A549 (cell line): Measurements from ENCODE around the gene HMBS. TPM values are rescaled to one million over a fixed set of nuclear protein-coding genes. Genes with fewer than 3 reads are reported as not detected.

Experiments used
- ATAC-seq, 2 experiments: fragments of 200-7000 bp in 1 of 2; fragments of >200 bp in 1 of 2; cut with Nextera tagmentation in 1 of 2; cut with Tn5 transposase in 1 of 2; 3 replicates each; pipeline versions ENCODE4 v1.8.0 to v1.9.1; 2018 to 2020; ENCODE audit warnings: mild to moderate bottlenecking in 1 of 2, moderate library complexity in 1 of 2
- CTCF ChIA-PET: fragments of 300-600 bp; sonication (Branson Sonifier 250); formaldehyde crosslinking; extraction: SDS; loops from one replicate; lab custom pipeline; 2021; ENCODE audit warnings: antibody characterized with exemption, inconsistent platforms; lab: Yijun Ruan, JAX
- POLR2A ChIA-PET: fragments of 350-600 bp; formaldehyde crosslinking; extraction: SDS; loops from one replicate; lab custom pipeline; 2021; ENCODE audit warnings: antibody characterized with exemption, inconsistent platforms; lab: Yijun Ruan, JAX
- DNase-seq, 2 experiments: peaks; one replicate each; pipeline versions ENCODE4 v3.0.0 to v3.0.0-alpha.2; 2011 to 2016; ENCODE audit warnings: low read depth in 1 of 2, low spot score in 1 of 2
- FAIRE-seq: peaks from 2 replicates; lab custom pipeline; 2011; peaks lifted over from hg19 to GRCh38; lab: Jason Lieb, UNC
- H3K27ac ChIP-seq, 2 experiments: fragments of >200 bp; sonication (Bioruptor Twin); formaldehyde crosslinking; 3 replicates each; pipeline ENCODE4 v1.5.1; 2016 to 2017
- H3K4me1 ChIP-seq: fragments of >200 bp; sonication (Bioruptor Twin); formaldehyde crosslinking; 3 replicates; pipeline ENCODE4 v1.6.1; 2016
- H3K4me2 ChIP-seq: fragments of >200 bp; sonication (Bioruptor Twin); formaldehyde crosslinking; 3 replicates; pipeline ENCODE4 v1.6.1; 2016
- H3K4me3 ChIP-seq: fragments of >200 bp; sonication (Bioruptor Twin); formaldehyde crosslinking; 3 replicates; pipeline ENCODE4 v1.5.1; 2016
- H3K9me3 ChIP-seq: fragments of >200 bp; sonication (Bioruptor Twin); formaldehyde crosslinking; 3 replicates; pipeline ENCODE4 v1.6.1; 2016
- CBX2 ChIP-seq: fragments of 200-600 bp; sonication (generic); IDR thresholded peaks from 2 replicates; pipeline ENCODE4 v1.6.1; 2016; ENCODE audit warnings: low read depth, mild to moderate bottlenecking, borderline replicate concordance
- CBX8 ChIP-seq: fragments of 200-600 bp; sonication (generic); IDR thresholded peaks from 2 replicates; pipeline ENCODE4 v1.6.1; 2016
- CHD2 ChIP-seq: fragments of 150-350 bp; IDR thresholded peaks from 2 replicates; pipeline ENCODE4 v1.6.1; 2014; ENCODE audit warnings: low read length; ENCODE audit not compliant: partially characterized antibody
- CHD4 ChIP-seq: fragments of 200-600 bp; sonication (generic); IDR thresholded peaks from 2 replicates; pipeline ENCODE4 v1.6.1; 2016; ENCODE audit warnings: antibody characterized with exemption, mild to moderate bottlenecking, borderline replicate concordance
- EHF ChIP-seq: fragments of 250-450 bp; sonication (Bioruptor Pico); IDR thresholded peaks from 2 replicates; pipeline ENCODE4 v1.5.0; 2020; ENCODE audit warnings: mild to moderate bottlenecking
- FOSB ChIP-seq: fragments of 250-450 bp; sonication (Bioruptor Pico); IDR thresholded peaks from 2 replicates; pipeline ENCODE4 v1.5.0; 2020; ENCODE audit warnings: mild to moderate bottlenecking, moderate library complexity
- JUN ChIP-seq, 2 experiments: fragments of >200 bp; sonication (Bioruptor Twin); formaldehyde crosslinking; IDR thresholded peaks; 2 replicates in 1 of 2; 3 replicates in 1 of 2; pipeline ENCODE4 v1.6.1; 2016 to 2017
- KDM5A ChIP-seq: fragments of 200-600 bp; sonication (generic); IDR thresholded peaks from 2 replicates; pipeline ENCODE4 v1.6.1; 2016; ENCODE audit warnings: antibody characterized with exemption, mild to moderate bottlenecking
- NFE2L2 ChIP-seq: fragments of 150-350 bp; conservative IDR thresholded peaks from 2 replicates; pipeline ENCODE4 v1.6.1; 2014; ENCODE audit warnings: low read length
- NPAS2 ChIP-seq: fragments of 250-450 bp; sonication (Bioruptor Pico); IDR thresholded peaks from 2 replicates; pipeline ENCODE4 v1.8.0; 2022; ENCODE audit warnings: mild to moderate bottlenecking, moderate library complexity, borderline replicate concordance
- POLR2AphosphoS2 ChIP-seq: conservative IDR thresholded peaks from 2 replicates; pipeline ENCODE4 v1.6.1; 2012; ENCODE audit warnings: low read length, improper control_type of control experiment, inconsistent platforms
- RAD21 ChIP-seq, 2 experiments: fragments of >200 bp in 1 of 2; sonication (Bioruptor Twin) in 1 of 2; formaldehyde crosslinking in 1 of 2; IDR thresholded peaks in 1 of 2; conservative IDR thresholded peaks in 1 of 2; 2 replicates in 1 of 2; 3 replicates in 1 of 2; pipeline ENCODE4 v1.6.1; 2012 to 2018; ENCODE audit warnings: inconsistent platforms in 1 of 2
- RARB ChIP-seq: fragments of 250-450 bp; sonication (Bioruptor Pico); IDR thresholded peaks from 2 replicates; pipeline ENCODE4 v1.8.0; 2021; ENCODE audit warnings: mild to moderate bottlenecking, moderate library complexity
- RNF2 ChIP-seq: fragments of 200-600 bp; sonication (generic); IDR thresholded peaks from 2 replicates; pipeline ENCODE4 v1.6.1; 2016; ENCODE audit warnings: low read depth, mild to moderate bottlenecking, antibody characterized with exemption, moderate library complexity, borderline replicate concordance
- SREBF2 ChIP-seq: fragments of 450-650 bp; IDR thresholded peaks from 2 replicates; pipeline ENCODE4 v1.6.1; 2014; ENCODE audit warnings: mild to moderate bottlenecking, moderate library complexity
- ZC3H11A ChIP-seq: fragments of 450-650 bp; IDR thresholded peaks from 2 replicates; pipeline ENCODE4 v1.6.1; 2014; ENCODE audit warnings: antibody characterized with exemption, mild to moderate bottlenecking
- WGBS: methylation state at CpG from one replicate; pipeline ENCODE4 v1.1.6; 2017; ENCODE audit errors: missing lambda C conversion rate; 5-methylcytosine and 5-hydroxymethylcytosine counted together
- polyA plus RNA-seq, 4 experiments: library from polyadenylated mRNA; depleted of rRNA in 3 of 4; stranded (reverse); fragments of >200 nt; fragmentation: RNase III in 1 of 4; extraction: RNeasy Plus Mini Kit Qiagen cat#74134 plus additional on column Dnase treatment in 1 of 4; gene quantifications; 2 replicates in 3 of 4; 3 replicates in 1 of 4; pipeline ENCODE4 v1.2.3, GENCODE V29; 2011 to 2017
- TF ChIP-seq, protein P1 (sequence below): fragments of 450-650 bp; IDR thresholded peaks from 2 replicates; pipeline ENCODE4 v1.6.1; 2014; ENCODE audit warnings: antibody characterized with exemption
- TF ChIP-seq, protein P2 (sequence below): fragments of >200 bp; sonication (Bioruptor Twin); formaldehyde crosslinking; IDR thresholded peaks from 3 replicates; pipeline ENCODE4 v1.5.1; 2016
- TF ChIP-seq, protein P3 (sequence below): fragments of 200-600 bp; sonication (generic); IDR thresholded peaks from 2 replicates; pipeline ENCODE4 v1.6.1; 2016; ENCODE audit warnings: antibody characterized with exemption, mild to moderate bottlenecking, moderate library complexity
- TF ChIP-seq, protein P4 (sequence below): fragments of 150-350 bp; IDR thresholded peaks from 2 replicates; pipeline ENCODE4 v1.6.1; 2014; ENCODE audit warnings: low read depth, mild to moderate bottlenecking, low read length
- TF ChIP-seq, protein P5 (sequence below): fragments of >200 bp; sonication (Bioruptor Twin); formaldehyde crosslinking; IDR thresholded peaks from 2 replicates; pipeline ENCODE4 v1.6.1; 2016
- TF ChIP-seq, protein P6 (sequence below): IDR thresholded peaks from 2 replicates; pipeline ENCODE4 v1.6.1; 2012

HMBS gene
- polyA plus RNA-seq, 2 of the 4 experiments (the other 2 are of a cell fraction), result 48.8 to 62.2 TPM

DNA sequence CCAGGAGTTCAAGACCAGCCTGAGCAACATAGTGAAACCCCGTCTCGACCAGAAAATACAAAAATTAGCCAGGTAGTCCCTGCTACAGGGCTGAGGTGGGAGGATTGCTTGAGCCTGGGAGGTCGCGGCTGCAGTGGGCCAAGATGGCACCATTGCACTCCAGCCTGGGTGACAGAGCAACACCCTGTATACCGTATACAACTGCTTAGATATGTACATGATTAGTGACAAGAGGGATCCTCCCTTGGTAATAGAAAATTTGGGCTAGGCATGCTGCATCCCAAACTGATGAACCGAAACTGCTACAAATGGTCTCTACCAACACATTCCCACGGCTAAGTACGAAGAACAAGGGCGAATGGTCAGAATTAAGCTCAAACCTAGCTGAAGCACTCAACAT is 41.8 kb upstream of the HMBS start (continued):
- no peak for TF ChIP-seq CBX2
- no peak for TF ChIP-seq JUN (IDR thresholded peaks at IDR 0.05)
- TF ChIP-seq EHF (CRISPR knock-in tag), result no peak

DNA sequence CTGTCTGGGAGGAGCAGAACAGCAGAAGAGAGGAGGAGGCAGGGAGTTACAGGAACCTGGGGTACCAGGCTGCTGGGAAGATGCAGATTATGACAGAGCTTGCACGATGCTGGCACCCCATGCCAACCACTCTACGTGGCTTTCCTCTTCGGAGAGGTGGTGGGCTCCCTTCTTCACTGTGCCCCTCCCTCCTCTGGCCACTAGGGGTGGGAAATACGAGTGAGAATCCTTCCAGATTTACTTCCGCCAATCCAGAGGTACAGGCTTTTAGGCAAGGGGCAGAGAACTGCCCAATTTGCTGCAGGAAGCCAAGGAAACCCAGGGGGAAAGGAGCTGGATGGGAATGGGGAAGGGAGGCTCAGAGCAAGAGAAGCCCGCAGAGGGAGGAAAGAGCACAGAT is 40.0 kb upstream of the HMBS start:
- Histone ChIP-seq H3K4me1 (no peaks in the 10 kb centered on the region), H3K9me3 (no peaks in the 10 kb centered on the region), H3K4me3 (no peak overlapping the region), H3K27ac (no peak overlapping the region), H3K4me2 (no peak overlapping the region)
- ChIA-PET CTCF (interaction anchor here (1.0 to 1.2 kb wide), 2 partner anchors 12 to 17 kb away, joined by 3 read pairs; no protein-coding TSS in a partner anchor), POLR2A (interaction anchor here (0.6 kb wide), 1 partner anchor 37 kb away, joined by 3 read pairs; no protein-coding TSS in a partner anchor)
- DNase-seq (no peak), ATAC-seq (peak; percentile 44 to 54; a peak in 3 of 6 replicates), FAIRE-seq (no peak)
- TF ChIP-seq CHD2, result no peak
- TF ChIP-seq RAD21 (conservative IDR thresholded peaks at IDR 0.05 in 1 of 2, IDR thresholded peaks at IDR 0.05 in 1 of 2), result no peak
- TF ChIP-seq RARB (CRISPR knock-in tag), result no peak
- TF ChIP-seq RNF2, result no peak
- WGBS, result 84% methylated on average over 6 of the region's 6 CpGs

DNA sequence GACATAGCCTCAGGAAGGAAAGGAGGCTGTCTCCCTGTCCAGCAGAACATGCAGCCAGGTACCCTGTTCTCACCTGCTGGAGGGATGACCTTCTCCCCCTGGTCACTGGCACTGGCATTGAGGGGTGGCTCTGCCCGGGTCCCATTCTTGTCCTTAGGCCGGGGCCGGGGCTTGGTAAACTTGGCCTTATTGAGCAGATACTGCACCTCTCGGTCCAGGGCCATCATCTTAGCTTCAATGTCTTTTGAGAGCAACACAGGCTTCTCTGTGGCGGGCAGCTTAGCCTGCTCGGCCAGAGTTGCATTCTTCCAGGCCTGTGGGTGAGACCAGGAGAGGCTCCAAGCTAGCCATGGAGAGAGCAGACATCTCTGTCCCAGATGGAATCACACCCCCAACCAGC is 38.2 kb upstream of the HMBS start:
- no peaks in the 10 kb centered on the region for H3K9me3 ChIP-seq
- no peak overlapping the region for H3K27ac ChIP-seq
- DNase-seq (no peak), ATAC-seq (no peak), FAIRE-seq (no peak)
- no peak overlapping the region for H3K4me2 ChIP-seq
- WGBS, result 100% methylated on average over 4 of the region's 6 CpGs
- H3K4me1 ChIP-seq, result no peaks in the 10 kb centered on the region
- ChIA-PET POLR2A (interaction anchor here (0.6 kb wide), 1 partner anchor 41 kb away, joined by 3 read pairs; no protein-coding TSS in a partner anchor), CTCF (interaction anchor here (1.8 to 3.2 kb wide), 2 partner anchors 9 to 15 kb away, joined by 5 to 11 read pairs; partner anchors contain the start of gene SLC37A4)
- no peak overlapping the region for H3K4me3 ChIP-seq
- TF ChIP-seq RNF2 (no peak), FOSB (no peak), NPAS2 (CRISPR knock-in tag) (no peak), ZC3H11A (no peak), CHD4 (no peak), SREBF2 (no peak), JUN (IDR thresholded peaks at IDR 0.05) (no peak), POLR2AphosphoS2 (no peak), KDM5A (no peak), NFE2L2 (no peak), CBX8 (no peak)
- TF ChIP-seq, protein P1, sequence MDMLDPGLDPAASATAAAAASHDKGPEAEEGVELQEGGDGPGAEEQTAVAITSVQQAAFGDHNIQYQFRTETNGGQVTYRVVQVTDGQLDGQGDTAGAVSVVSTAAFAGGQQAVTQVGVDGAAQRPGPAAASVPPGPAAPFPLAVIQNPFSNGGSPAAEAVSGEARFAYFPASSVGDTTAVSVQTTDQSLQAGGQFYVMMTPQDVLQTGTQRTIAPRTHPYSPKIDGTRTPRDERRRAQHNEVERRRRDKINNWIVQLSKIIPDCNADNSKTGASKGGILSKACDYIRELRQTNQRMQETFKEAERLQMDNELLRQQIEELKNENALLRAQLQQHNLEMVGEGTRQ, result no peak
- TF ChIP-seq, protein P2, sequence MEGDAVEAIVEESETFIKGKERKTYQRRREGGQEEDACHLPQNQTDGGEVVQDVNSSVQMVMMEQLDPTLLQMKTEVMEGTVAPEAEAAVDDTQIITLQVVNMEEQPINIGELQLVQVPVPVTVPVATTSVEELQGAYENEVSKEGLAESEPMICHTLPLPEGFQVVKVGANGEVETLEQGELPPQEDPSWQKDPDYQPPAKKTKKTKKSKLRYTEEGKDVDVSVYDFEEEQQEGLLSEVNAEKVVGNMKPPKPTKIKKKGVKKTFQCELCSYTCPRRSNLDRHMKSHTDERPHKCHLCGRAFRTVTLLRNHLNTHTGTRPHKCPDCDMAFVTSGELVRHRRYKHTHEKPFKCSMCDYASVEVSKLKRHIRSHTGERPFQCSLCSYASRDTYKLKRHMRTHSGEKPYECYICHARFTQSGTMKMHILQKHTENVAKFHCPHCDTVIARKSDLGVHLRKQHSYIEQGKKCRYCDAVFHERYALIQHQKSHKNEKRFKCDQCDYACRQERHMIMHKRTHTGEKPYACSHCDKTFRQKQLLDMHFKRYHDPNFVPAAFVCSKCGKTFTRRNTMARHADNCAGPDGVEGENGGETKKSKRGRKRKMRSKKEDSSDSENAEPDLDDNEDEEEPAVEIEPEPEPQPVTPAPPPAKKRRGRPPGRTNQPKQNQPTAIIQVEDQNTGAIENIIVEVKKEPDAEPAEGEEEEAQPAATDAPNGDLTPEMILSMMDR, result no peak
- TF ChIP-seq, protein P3, sequence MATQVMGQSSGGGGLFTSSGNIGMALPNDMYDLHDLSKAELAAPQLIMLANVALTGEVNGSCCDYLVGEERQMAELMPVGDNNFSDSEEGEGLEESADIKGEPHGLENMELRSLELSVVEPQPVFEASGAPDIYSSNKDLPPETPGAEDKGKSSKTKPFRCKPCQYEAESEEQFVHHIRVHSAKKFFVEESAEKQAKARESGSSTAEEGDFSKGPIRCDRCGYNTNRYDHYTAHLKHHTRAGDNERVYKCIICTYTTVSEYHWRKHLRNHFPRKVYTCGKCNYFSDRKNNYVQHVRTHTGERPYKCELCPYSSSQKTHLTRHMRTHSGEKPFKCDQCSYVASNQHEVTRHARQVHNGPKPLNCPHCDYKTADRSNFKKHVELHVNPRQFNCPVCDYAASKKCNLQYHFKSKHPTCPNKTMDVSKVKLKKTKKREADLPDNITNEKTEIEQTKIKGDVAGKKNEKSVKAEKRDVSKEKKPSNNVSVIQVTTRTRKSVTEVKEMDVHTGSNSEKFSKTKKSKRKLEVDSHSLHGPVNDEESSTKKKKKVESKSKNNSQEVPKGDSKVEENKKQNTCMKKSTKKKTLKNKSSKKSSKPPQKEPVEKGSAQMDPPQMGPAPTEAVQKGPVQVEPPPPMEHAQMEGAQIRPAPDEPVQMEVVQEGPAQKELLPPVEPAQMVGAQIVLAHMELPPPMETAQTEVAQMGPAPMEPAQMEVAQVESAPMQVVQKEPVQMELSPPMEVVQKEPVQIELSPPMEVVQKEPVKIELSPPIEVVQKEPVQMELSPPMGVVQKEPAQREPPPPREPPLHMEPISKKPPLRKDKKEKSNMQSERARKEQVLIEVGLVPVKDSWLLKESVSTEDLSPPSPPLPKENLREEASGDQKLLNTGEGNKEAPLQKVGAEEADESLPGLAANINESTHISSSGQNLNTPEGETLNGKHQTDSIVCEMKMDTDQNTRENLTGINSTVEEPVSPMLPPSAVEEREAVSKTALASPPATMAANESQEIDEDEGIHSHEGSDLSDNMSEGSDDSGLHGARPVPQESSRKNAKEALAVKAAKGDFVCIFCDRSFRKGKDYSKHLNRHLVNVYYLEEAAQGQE, result no peak
- TF ChIP-seq, protein P4, sequence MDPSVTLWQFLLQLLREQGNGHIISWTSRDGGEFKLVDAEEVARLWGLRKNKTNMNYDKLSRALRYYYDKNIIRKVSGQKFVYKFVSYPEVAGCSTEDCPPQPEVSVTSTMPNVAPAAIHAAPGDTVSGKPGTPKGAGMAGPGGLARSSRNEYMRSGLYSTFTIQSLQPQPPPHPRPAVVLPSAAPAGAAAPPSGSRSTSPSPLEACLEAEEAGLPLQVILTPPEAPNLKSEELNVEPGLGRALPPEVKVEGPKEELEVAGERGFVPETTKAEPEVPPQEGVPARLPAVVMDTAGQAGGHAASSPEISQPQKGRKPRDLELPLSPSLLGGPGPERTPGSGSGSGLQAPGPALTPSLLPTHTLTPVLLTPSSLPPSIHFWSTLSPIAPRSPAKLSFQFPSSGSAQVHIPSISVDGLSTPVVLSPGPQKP, result no peak
- TF ChIP-seq, protein P5, sequence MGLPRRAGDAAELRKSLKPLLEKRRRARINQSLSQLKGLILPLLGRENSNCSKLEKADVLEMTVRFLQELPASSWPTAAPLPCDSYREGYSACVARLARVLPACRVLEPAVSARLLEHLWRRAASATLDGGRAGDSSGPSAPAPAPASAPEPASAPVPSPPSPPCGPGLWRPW, result no peak
- TF ChIP-seq, protein P6, sequence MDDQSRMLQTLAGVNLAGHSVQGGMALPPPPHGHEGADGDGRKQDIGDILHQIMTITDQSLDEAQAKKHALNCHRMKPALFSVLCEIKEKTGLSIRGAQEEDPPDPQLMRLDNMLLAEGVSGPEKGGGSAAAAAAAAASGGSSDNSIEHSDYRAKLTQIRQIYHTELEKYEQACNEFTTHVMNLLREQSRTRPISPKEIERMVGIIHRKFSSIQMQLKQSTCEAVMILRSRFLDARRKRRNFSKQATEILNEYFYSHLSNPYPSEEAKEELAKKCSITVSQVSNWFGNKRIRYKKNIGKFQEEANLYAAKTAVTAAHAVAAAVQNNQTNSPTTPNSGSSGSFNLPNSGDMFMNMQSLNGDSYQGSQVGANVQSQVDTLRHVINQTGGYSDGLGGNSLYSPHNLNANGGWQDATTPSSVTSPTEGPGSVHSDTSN, result no peak
